ENCODE data around the gene LIPJ. TPM values are rescaled to one million over a fixed set of nuclear protein-coding genes. Genes with fewer than 3 reads are reported as not detected.

Gene LIPJ, protein sequence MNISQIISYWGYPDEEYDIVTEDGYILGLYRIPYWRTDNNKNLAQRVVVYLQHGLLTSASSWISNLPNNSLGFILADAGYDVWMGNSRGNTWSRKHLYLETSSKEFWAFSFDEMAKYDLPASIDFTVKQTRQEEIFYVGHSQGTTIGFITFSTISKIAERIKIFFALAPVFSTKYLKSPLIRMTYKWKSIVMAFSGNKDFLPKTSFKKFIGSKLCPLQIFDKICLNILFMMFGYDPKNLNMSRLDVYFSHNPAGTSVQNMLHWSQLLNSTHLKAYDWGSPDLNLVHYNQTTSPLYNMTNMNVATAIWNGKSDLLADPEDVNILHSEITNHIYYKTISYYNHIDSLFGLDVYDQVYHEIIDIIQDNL
- under 0.01 TPM in 1 of 2 replicates, not detected in the other for total RNA-seq

DNA sequence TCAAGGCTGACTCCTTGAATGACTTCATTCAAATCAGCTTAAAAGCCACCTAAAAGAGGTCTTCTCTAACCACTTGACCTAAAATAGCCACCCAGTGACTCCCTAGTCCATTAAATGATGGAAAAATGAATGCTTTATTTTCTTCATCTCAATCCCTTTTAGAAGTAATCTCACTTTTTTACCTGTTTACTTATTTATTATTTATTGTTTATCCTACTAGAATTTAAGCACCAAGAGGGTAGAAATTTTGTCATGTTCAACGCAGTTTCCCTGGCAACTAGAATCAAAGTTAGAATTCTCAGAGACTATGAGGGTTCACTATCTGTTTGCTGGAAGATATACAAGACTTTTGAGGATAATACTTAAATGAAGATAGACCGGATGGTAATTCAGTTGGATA is at the start of gene LIPJ:
LIPJ (plus strand) TSS at position 301 of the 400 bp plus-strand sequence. CDS start 3,926 bp downstream, outside the sequence.

GRCh38 chr10:88582806-88583583 is 3.6 kb upstream of the LIPJ start, which contains the start of gene RNLS:
Gene RNLS (minus strand): TSS chr10:88583318.

Small RNAs within 50 kb of the gene (small RNA-seq; reads per million reads assigned to genes)
- gene RF00019 = not detected

Other genes with a start within 250 kb of the LIPJ start
- gene RNLS, start 3.4 kb upstream of the LIPJ start, total RNA-seq = 5.5 and 10.2 TPM in 2 replicates
- not detected in 2 replicates for gene LIPF, start 77.7 kb downstream of the LIPJ start, total RNA-seq
- not detected in 2 replicates for gene LIPK, start 119.5 kb downstream of the LIPJ start, total RNA-seq
- not detected in 2 replicates for gene LIPN, start 173.3 kb downstream of the LIPJ start, total RNA-seq
- gene LIPM, start 216.0 kb downstream of the LIPJ start, total RNA-seq = under 0.01 TPM in 1 of 2 replicates, not detected in the other